GM10266 (cell line): ENCODE data around the gene LAPTM5.
"Not testable (repeated sequence)": the region's sequence is repeated elsewhere in the genome, so short reads cannot be mapped to it uniquely, and the experiment has no call there.

Source experiments
- DNase-seq: peaks from one replicate; pipeline ENCODE4 v3.0.0; 2012; ENCODE audit errors: extremely low spot score
- CTCF ChIP-seq: IDR thresholded peaks from 2 replicates; pipeline ENCODE4 v1.5.1; 2012; ENCODE audit warnings: mild to moderate bottlenecking, low read depth; ENCODE audit not compliant: control insufficient read depth, insufficient read depth; ENCODE audit errors: missing control alignments

The LAPTM5 gene

GRCh38 chr1:30689901-30690645 lies 67.5 kb downstream of the LAPTM5 start:
- DNase-seq, result no peak
- no peak for TF ChIP-seq CTCF

- DNase-seq, result no peak
- TF ChIP-seq CTCF, result no peak
Observed at GRCh38 chr1:30688920-30689794, 68.4 kb downstream of the LAPTM5 start.

GRCh38 chr1:30688516-30688915 lies 69.1 kb downstream of the LAPTM5 start:
- not testable (repeated sequence) for DNase-seq

- no peak for DNase-seq
- no peak for TF ChIP-seq CTCF
Observed at GRCh38 chr1:30687886-30688285, 69.7 kb downstream of the LAPTM5 start.

GRCh38 chr1:30686236-30686935 lies 71.2 kb downstream of the LAPTM5 start:
- TF ChIP-seq CTCF, result no peak
- DNase-seq, result no peak

- TF ChIP-seq CTCF, result no peak
- DNase-seq, result no peak
Observed at GRCh38 chr1:30685796-30686165, 71.8 kb downstream of the LAPTM5 start.

GRCh38 chr1:30684881-30685795 lies 72.4 kb downstream of the LAPTM5 start:
- no peak for DNase-seq
- no peak for TF ChIP-seq CTCF
